Activated naive CD8-positive, alpha-beta T cell (primary cell): ENCODE data around the gene PFN4.
A peak's percentile ranks its signal among the peaks of the same experiment; 100 is the strongest.
"Not testable (repeated sequence)": the region's sequence is repeated elsewhere in the genome, so short reads cannot be mapped to it uniquely, and the experiment has no call there.

Experiments used
- H3K27ac Mint-ChIP-seq: one replicate; pipeline ENCODE4 v1.8.0; 2021; ENCODE audit warnings: mixed read lengths
- H3K27me3 Mint-ChIP-seq: one replicate; pipeline ENCODE4 v1.8.0; 2021; ENCODE audit warnings: mixed read lengths
- H3K36me3 Mint-ChIP-seq: one replicate; pipeline ENCODE4 v1.8.0; 2021; ENCODE audit warnings: mixed read lengths
- H3K4me1 Mint-ChIP-seq: one replicate; pipeline ENCODE4 v1.8.0; 2021; ENCODE audit warnings: low read depth, mixed read lengths
- H3K4me3 Mint-ChIP-seq: one replicate; pipeline ENCODE4 v1.8.0; 2021; ENCODE audit warnings: mild to moderate bottlenecking, mixed read lengths
- H3K9me3 Mint-ChIP-seq: one replicate; pipeline ENCODE4 v1.8.0; 2021; ENCODE audit warnings: low read depth, mixed read lengths

The PFN4 gene

GRCh38 chr2:24101992-24102391, 21.1 kb downstream of the PFN4 start:
- H3K27me3 Mint-ChIP-seq = no peaks in the 10 kb centered on the region
- H3K27ac Mint-ChIP-seq = no peak overlapping the region
- peaks cover 20% of the 10 kb centered on the region for H3K36me3 Mint-ChIP-seq
- peaks cover 8% of the 10 kb centered on the region for H3K9me3 Mint-ChIP-seq
- no peak overlapping the region for H3K4me3 Mint-ChIP-seq
- H3K4me1 Mint-ChIP-seq = no peaks in the 10 kb centered on the region

DNA sequence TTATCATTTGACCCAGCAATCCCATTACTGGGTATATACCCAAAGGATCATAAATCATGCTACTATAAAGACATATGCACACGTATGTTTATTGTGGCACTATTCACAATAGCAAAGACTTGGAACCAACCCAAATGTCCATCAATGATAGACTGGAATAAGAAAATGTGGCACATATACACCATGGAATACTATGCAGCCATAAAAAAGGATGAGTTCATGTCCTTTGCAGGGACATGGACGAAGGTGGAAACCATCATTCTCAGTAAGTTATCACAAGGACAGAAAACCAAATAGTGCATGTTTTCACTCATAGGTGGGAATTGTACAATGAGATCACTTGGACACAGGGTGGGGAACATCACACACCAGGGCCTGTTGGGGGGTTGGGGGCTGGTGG, 22.4 kb downstream of the PFN4 start:
- H3K27me3 Mint-ChIP-seq, H3K9me3 Mint-ChIP-seq, H3K27ac Mint-ChIP-seq, H3K4me3 Mint-ChIP-seq, H3K4me1 Mint-ChIP-seq: not testable (repeated sequence)
- peaks cover 24% of the 10 kb centered on the region for H3K36me3 Mint-ChIP-seq

DNA sequence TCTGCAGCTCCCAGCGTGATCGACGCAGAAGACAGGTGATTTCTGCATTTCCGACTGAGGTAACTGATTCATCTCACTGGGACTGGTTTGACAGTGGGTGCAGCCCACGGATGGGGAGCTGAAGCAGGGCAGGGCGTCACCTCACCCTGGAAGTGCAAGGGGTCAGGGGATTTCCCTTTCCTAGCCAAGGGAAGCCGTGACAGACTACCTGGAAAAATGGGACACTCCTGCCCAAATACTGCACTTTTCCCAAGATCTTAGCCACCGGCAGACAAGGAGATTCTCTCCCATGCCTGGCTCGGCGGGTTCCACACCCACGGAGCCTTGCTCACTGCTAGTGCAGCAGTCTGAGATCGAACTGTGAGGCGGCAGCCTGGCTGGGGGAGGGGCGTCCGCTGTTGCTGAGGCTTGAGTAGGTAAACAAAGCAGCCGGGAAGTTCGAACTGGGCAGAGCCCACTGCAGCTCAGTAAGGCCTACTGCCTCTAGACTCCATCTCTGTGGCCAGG, 27.9 kb downstream of the PFN4 start:
- not testable (repeated sequence) for H3K4me1 Mint-ChIP-seq, H3K27me3 Mint-ChIP-seq, H3K27ac Mint-ChIP-seq, H3K4me3 Mint-ChIP-seq, H3K9me3 Mint-ChIP-seq
- peaks cover 13% of the 10 kb centered on the region for H3K36me3 Mint-ChIP-seq

GRCh38 chr2:24093270-24093669, 29.9 kb downstream of the PFN4 start:
- H3K4me1 Mint-ChIP-seq, H3K36me3 Mint-ChIP-seq, H3K9me3 Mint-ChIP-seq, H3K27ac Mint-ChIP-seq, H3K27me3 Mint-ChIP-seq, H3K4me3 Mint-ChIP-seq: not testable (repeated sequence)

GRCh38 chr2:24088821-24089359, 34.2 kb downstream of the PFN4 start:
- H3K4me3 Mint-ChIP-seq = no peak overlapping the region
- H3K27me3 Mint-ChIP-seq = no peaks in the 10 kb centered on the region
- H3K9me3 Mint-ChIP-seq = no peaks in the 10 kb centered on the region
- no peak overlapping the region for H3K27ac Mint-ChIP-seq
- H3K36me3 Mint-ChIP-seq = peaks cover 2% of the 10 kb centered on the region
- peaks cover 8% of the 10 kb centered on the region for H3K4me1 Mint-ChIP-seq

DNA sequence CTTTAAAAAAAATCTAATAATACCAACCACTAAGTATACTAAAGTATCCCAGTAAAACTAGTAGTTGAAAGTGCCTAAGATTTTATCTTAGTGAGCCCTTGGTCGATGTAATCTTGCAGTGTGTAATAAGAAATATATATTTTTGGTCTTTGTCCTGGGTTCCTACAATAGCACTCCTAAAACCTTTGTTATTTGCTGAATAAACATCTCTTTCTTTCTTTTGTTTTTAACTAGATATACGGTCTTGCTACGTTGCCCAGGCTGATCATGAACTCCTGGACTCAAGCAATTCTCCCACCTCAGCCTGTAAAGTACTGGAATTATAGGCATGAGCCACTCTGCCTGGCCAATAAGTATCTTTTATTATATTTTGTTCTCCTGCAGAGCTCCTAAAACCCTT, 36.1 kb downstream of the PFN4 start:
- Mint-ChIP-seq H3K36me3 (peaks cover 2% of the 10 kb centered on the region), H3K27me3 (no peaks in the 10 kb centered on the region), H3K4me1 (peaks cover 11% of the 10 kb centered on the region), H3K27ac (no peak overlapping the region), H3K4me3 (no peak overlapping the region), H3K9me3 (no peaks in the 10 kb centered on the region)

GRCh38 chr2:24086241-24086640, 36.9 kb downstream of the PFN4 start:
- Mint-ChIP-seq H3K4me3 (no peak overlapping the region), H3K27ac (no peak overlapping the region), H3K36me3 (peaks cover 2% of the 10 kb centered on the region), H3K27me3 (no peaks in the 10 kb centered on the region), H3K4me1 (peaks cover 11% of the 10 kb centered on the region), H3K9me3 (no peaks in the 10 kb centered on the region)

DNA sequence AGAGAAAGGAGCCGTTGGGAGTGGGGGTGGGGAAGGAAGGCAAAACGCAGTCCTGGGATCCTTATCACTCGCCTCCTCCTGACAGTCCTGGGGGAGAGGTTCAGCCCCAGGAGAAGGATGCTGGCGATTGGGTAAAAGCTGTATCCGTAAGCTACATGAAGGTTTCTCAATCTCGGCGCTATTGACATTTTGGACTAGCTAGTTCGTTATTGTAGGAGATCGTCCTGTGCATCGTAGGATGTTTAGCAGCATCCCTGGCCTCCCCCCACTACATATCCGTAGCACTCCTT, 38.0 kb downstream of the PFN4 start:
- no peak overlapping the region for H3K27ac Mint-ChIP-seq
- H3K36me3 Mint-ChIP-seq = peaks cover 3% of the 10 kb centered on the region
- H3K4me1 Mint-ChIP-seq = peaks cover 11% of the 10 kb centered on the region
- peak overlapping the region; percentile 78 for H3K4me3 Mint-ChIP-seq
- H3K9me3 Mint-ChIP-seq = no peaks in the 10 kb centered on the region
- no peaks in the 10 kb centered on the region for H3K27me3 Mint-ChIP-seq

DNA sequence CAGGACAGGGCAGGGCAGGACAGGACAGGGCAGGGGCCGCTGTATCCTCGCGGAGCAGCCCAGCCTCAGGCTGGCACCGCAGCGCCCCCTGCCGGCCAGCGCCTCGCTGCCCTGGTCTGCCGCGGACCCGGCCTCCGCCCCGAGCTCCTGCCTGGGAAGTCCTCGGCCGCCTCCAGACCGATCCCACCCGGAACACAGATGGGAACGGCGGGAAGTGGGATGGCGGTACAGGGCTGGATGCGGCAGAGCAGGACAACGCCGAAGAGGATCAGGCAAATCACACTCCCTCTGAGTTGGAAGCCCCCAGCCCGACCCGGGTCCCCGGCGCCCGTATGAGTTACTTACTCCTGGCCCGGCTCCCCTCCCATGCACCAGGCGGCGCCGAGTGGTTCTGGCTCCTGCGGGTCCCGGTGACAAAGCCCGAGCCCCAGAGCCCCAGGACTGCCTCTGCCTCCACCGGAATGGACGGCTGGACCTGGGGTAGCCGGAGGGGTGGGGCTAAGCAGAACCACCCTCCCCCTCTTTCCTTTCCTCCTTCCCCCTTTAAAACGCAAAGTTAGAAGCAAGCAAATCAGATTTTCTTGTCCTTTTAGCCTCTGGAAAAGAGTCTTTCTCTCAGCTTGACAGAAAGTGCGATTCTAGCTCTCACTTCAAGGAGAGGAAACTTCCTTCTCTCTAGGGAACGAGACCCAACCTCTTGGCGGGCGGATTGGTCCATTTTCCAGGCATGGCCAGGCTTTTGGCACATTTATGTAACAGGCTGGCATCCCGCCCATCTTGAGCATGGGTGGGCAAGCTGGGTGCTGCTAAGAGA, 38.5 kb downstream of the PFN4 start, which contains the start of gene TP53I3:
TSS of gene TP53I3 (minus strand) at position 449 of the 814 bp plus-strand sequence. CDS start 508 bp downstream, outside the sequence.
- Mint-ChIP-seq H3K27me3 (no peaks in the 10 kb centered on the region), H3K4me1 (peaks cover 11% of the 10 kb centered on the region), H3K27ac (no peak within 1 kb of the TSS), H3K4me3 (peak within 1 kb of the TSS; percentile 86), H3K9me3 (no peaks in the 10 kb centered on the region), H3K36me3 (peaks cover 3% of the 10 kb centered on the region)

DNA sequence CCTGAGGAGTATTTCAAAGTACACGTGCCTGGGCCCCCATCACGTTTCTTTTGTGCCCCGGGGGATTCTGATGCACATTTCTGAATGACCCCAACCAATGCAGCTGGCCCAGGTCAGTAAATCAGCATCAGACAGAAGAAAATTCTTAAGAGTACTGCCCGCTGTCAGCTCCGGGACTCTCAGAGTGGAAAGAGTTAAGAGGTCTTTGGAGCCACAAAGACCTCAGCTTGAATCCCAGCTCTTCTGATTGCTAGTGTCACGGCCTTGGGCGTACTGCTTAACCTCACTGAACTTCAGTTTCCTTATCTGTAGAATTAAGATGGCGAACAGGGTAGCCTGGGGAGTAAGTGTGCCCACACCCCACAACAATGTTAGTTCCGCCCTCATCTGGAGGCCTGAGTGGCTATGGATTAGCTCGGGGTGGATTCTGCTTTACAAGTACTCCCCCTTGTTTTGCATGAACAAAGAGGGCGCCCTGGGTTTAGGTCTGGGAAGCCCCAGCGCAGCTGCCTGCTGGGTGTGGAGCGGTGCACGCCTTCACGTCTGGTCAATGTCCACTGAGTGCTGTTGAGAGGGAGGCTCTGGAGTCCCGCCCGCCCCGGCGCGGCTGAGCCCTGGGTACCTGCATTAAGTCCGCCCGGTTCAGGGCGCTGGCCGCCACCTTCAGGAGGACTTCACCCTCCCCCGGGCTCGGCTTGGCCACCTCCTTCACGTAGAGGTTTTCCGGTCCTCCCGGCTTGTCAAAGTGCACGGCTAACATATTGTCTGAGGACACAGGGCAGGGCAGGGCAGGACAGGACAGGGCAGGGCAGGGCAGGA, 39.4 kb downstream of the PFN4 start:
- no peaks in the 10 kb centered on the region for H3K27me3 Mint-ChIP-seq
- peak overlapping the region; percentile 86 for H3K4me3 Mint-ChIP-seq
- no peak overlapping the region for H3K27ac Mint-ChIP-seq
- peaks cover 3% of the 10 kb centered on the region for H3K36me3 Mint-ChIP-seq
- H3K9me3 Mint-ChIP-seq = no peaks in the 10 kb centered on the region
- peaks cover 11% of the 10 kb centered on the region for H3K4me1 Mint-ChIP-seq

GRCh38 chr2:24082787-24083566, 40.2 kb downstream of the PFN4 start:
- no peaks in the 10 kb centered on the region for H3K27me3 Mint-ChIP-seq
- H3K4me1 Mint-ChIP-seq = peaks cover 12% of the 10 kb centered on the region
- peaks cover 3% of the 10 kb centered on the region for H3K36me3 Mint-ChIP-seq
- H3K4me3 Mint-ChIP-seq = peak overlapping the region; percentile 86
- H3K27ac Mint-ChIP-seq = no peak overlapping the region
- no peaks in the 10 kb centered on the region for H3K9me3 Mint-ChIP-seq

GRCh38 chr2:24080701-24081100, 42.4 kb downstream of the PFN4 start:
- H3K4me1 Mint-ChIP-seq = peaks cover 17% of the 10 kb centered on the region

GRCh38 chr2:24077879-24078278, 45.3 kb downstream of the PFN4 start:
- Mint-ChIP-seq H3K27ac (peak overlapping the region; percentile 83), H3K36me3 (peaks cover 4% of the 10 kb centered on the region), H3K4me1 (peaks cover 25% of the 10 kb centered on the region), H3K27me3 (no peaks in the 10 kb centered on the region), H3K9me3 (no peaks in the 10 kb centered on the region), H3K4me3 (peak overlapping the region; percentile 100)

More at GRCh38 chr2:24080701-24081100, 42.4 kb downstream of the PFN4 start:
- Mint-ChIP-seq H3K27ac (no peak overlapping the region), H3K36me3 (peaks cover 2% of the 10 kb centered on the region), H3K9me3 (no peaks in the 10 kb centered on the region), H3K4me3 (no peak overlapping the region), H3K27me3 (no peaks in the 10 kb centered on the region)

GRCh38 chr2:24077535-24077877, 45.6 kb downstream of the PFN4 start:
- no peaks in the 10 kb centered on the region for H3K9me3 Mint-ChIP-seq
- H3K27ac Mint-ChIP-seq = peak overlapping the region; percentile 83
- H3K4me1 Mint-ChIP-seq = peaks cover 28% of the 10 kb centered on the region
- H3K4me3 Mint-ChIP-seq = peak overlapping the region; percentile 100
- H3K27me3 Mint-ChIP-seq = no peaks in the 10 kb centered on the region
- peaks cover 4% of the 10 kb centered on the region for H3K36me3 Mint-ChIP-seq
